Measurements from ENCODE around the gene INAVA. TPM values are rescaled to one million over a fixed set of nuclear protein-coding genes. Genes with fewer than 3 reads are reported as not detected.

Gene INAVA
- total RNA-seq, 4 donors from 2014 or later = not detected

- DNase-seq (ENCODE audit: low spot score in 2 of 2) = peak in 1 of 2 donors; percentile 3
- 87 to 89% methylated on average over 5 of the region's 5 CpGs for WGBS, 2 donors
- TF ChIP-seq EP300 (IDR thresholded peaks at IDR 0.05) (no peak), POLR2A (IDR thresholded peaks at IDR 0.05) (no peak), CTCF (IDR thresholded peaks at IDR 0.05) (no peak)
- Histone ChIP-seq H3K4me1 (peaks cover 0 to 16% (median 10%) of the 10 kb centered on the region in 4 donors), H3K36me3 (no peaks in the 10 kb centered on the region), H3K4me3 (no peak overlapping the region), H3K27ac (no peak overlapping the region), H3K9me3 (no peaks in the 10 kb centered on the region), H3K27me3 (peaks cover 0 to 59% of the 10 kb centered on the region in 2 donors)
These were observed 19.3 kb upstream of the INAVA start for GRCh38 chr1:200875416-200875815.

GRCh38 chr1:200877010-200877409 is 17.7 kb upstream of the INAVA start:
- peaks cover 0 to 43% of the 10 kb centered on the region in 2 donors for H3K27me3 ChIP-seq
- TF ChIP-seq CTCF (IDR thresholded peaks at IDR 0.05) (no peak), POLR2A (IDR thresholded peaks at IDR 0.05) (no peak), EP300 (IDR thresholded peaks at IDR 0.05) (no peak)
- H3K9me3 ChIP-seq = no peaks in the 10 kb centered on the region
- no peaks in the 10 kb centered on the region for H3K36me3 ChIP-seq
- H3K4me1 ChIP-seq = peaks cover 0 to 16% (median 10%) of the 10 kb centered on the region in 4 donors
- WGBS, 2 donors = 86 to 90% methylated on average over 3 of the region's 3 CpGs
- H3K27ac ChIP-seq = no peak overlapping the region
- no peak overlapping the region for H3K4me3 ChIP-seq
- DNase-seq (ENCODE audit: low spot score in 2 of 2) = peak in 1 of 2 donors; percentile 3

GRCh38 chr1:200877839-200878551 is 16.7 kb upstream of the INAVA start:
- Histone ChIP-seq H3K27ac (no peak overlapping the region), H3K27me3 (peaks cover 0 to 33% of the 10 kb centered on the region in 2 donors), H3K4me3 (no peak overlapping the region), H3K9me3 (no peaks in the 10 kb centered on the region), H3K4me1 (peaks cover 0 to 12% (median 8%) of the 10 kb centered on the region in 4 donors), H3K36me3 (no peaks in the 10 kb centered on the region)
- DNase-seq (ENCODE audit: low spot score in 2 of 2) = no peak
- 75 to 83% methylated on average over 6 of the region's 6 CpGs for WGBS, 2 donors
- TF ChIP-seq EP300 (IDR thresholded peaks at IDR 0.05) = no peak
- TF ChIP-seq CTCF (IDR thresholded peaks at IDR 0.05) = no peak
- no peak for TF ChIP-seq POLR2A (IDR thresholded peaks at IDR 0.05)

GRCh38 chr1:200880212-200880611 is 14.5 kb upstream of the INAVA start:
- WGBS, 2 donors = 49 to 51% methylated on average over 3 of the region's 3 CpGs
- no peaks in the 10 kb centered on the region for H3K9me3 ChIP-seq
- H3K27ac ChIP-seq = no peak overlapping the region
- no peak overlapping the region for H3K4me3 ChIP-seq
- no peak for DNase-seq (ENCODE audit: low spot score in 2 of 2)
- TF ChIP-seq POLR2A (IDR thresholded peaks at IDR 0.05) = no peak
- TF ChIP-seq EP300 (IDR thresholded peaks at IDR 0.05) = no peak
- TF ChIP-seq CTCF (IDR thresholded peaks at IDR 0.05) = no peak
- peaks cover 0 to 13% of the 10 kb centered on the region in 2 donors for H3K27me3 ChIP-seq
- no peaks in the 10 kb centered on the region for H3K4me1 ChIP-seq
- no peaks in the 10 kb centered on the region for H3K36me3 ChIP-seq

- Histone ChIP-seq H3K27me3 (peaks cover 0 to 3% of the 10 kb centered on the region in 2 donors), H3K9me3 (no peaks in the 10 kb centered on the region), H3K4me3 (no peak overlapping the region), H3K27ac (no peak overlapping the region), H3K4me1 (peaks cover 0 to under 1% (median 0%) of the 10 kb centered on the region in 4 donors), H3K36me3 (no peaks in the 10 kb centered on the region)
- WGBS, 2 donors = 61 to 73% methylated on average over 3 of the region's 3 CpGs
- DNase-seq (ENCODE audit: low spot score in 2 of 2) = no peak
- no peak for TF ChIP-seq EP300 (IDR thresholded peaks at IDR 0.05)
These were observed 11.6 kb upstream of the INAVA start for GRCh38 chr1:200883118-200883517.

Data from tibial nerve (tissue), 4 donors.